Upper lobe of right lung (tissue), 1 donor: ENCODE results near the gene PELI2. TPM values are rescaled to one million over a fixed set of nuclear protein-coding genes. Genes with fewer than 3 reads are reported as not detected.

Experiments used
- ATAC-seq: fragments of 200-7000 bp; cut with Tn5 transposase; one replicate; pipeline ENCODE4 v1.9.1; 2020; ENCODE audit warnings: mild to moderate bottlenecking, moderate library complexity
- DNase-seq: peaks from one replicate; pipeline ENCODE4 v3.0.0-alpha.2; 2020
- H3K27ac ChIP-seq: fragments of 200-600 bp; one replicate; pipeline ENCODE4 v1.8.0; 2022
- H3K27me3 ChIP-seq: fragments of 200-600 bp; one replicate; pipeline ENCODE4 v1.8.0; 2022; ENCODE audit warnings: mild to moderate bottlenecking
- H3K36me3 ChIP-seq: fragments of 200-600 bp; one replicate; pipeline ENCODE4 v1.8.0; 2022
- H3K4me1 ChIP-seq: fragments of 200-600 bp; one replicate; pipeline ENCODE4 v1.8.0; 2022
- H3K4me3 ChIP-seq: fragments of 200-600 bp; one replicate; pipeline ENCODE4 v1.8.0; 2022; ENCODE audit warnings: mild to moderate bottlenecking
- H3K9me3 ChIP-seq: fragments of 200-600 bp; one replicate; pipeline ENCODE4 v1.8.0; 2022
- CTCF ChIP-seq: fragments of 200-600 bp; IDR thresholded peaks from one replicate; pipeline ENCODE4 v1.8.0; 2022; ENCODE audit warnings: antibody characterized with exemption
- intact Hi-C: fragments of 100-400 bp; cut with DNase I; formaldehyde crosslinking; loops from one replicate; pipeline ENCODE4 v1.11.0; 2022
- total RNA-seq: library from RNA; stranded (reverse); fragmentation: NEBNext Ultra II Directional; extraction: Animal tissue kit (Norgen Biotek cat#: 25700); gene quantifications from one replicate; pipeline ENCODE4 v1.2.1, GENCODE V29; 2021
- donor health status: DM: no; HTN: yes; CAD: no; lungs with severe emphysema.

PELI2 gene
- total RNA-seq, 1 donor from 2014 or later, result 25.7 TPM

GRCh38 chr14:56261046-56261445 is 142.8 kb downstream of the PELI2 start:
- Histone ChIP-seq H3K4me3 (no peak overlapping the region), H3K27ac (no peak overlapping the region), H3K4me1 (no peaks in the 10 kb centered on the region), H3K9me3 (peaks cover 9% of the 10 kb centered on the region), H3K36me3 (no peaks in the 10 kb centered on the region), H3K27me3 (no peaks in the 10 kb centered on the region)
- no peak for TF ChIP-seq CTCF
- DNase-seq (no peak), ATAC-seq (no peak)
- intact Hi-C loops, result no loop called here

- Histone ChIP-seq H3K27me3 (no peaks in the 10 kb centered on the region), H3K9me3 (peaks cover 9% of the 10 kb centered on the region), H3K4me3 (no peak overlapping the region), H3K4me1 (no peaks in the 10 kb centered on the region), H3K27ac (no peak overlapping the region), H3K36me3 (no peaks in the 10 kb centered on the region)
- TF ChIP-seq CTCF, result no peak
- intact Hi-C loops, result no loop called here
- DNase-seq, result no peak
- ATAC-seq, result no peak
Measured at GRCh38 chr14:56262530-56262929, 144.3 kb downstream of the PELI2 start.

GRCh38 chr14:56268039-56268438 is 149.8 kb downstream of the PELI2 start:
- H3K9me3 ChIP-seq, result no peaks in the 10 kb centered on the region
- DNase-seq, result no peak

GRCh38 chr14:56268673-56269072 is 150.5 kb downstream of the PELI2 start:
- TF ChIP-seq CTCF, result no peak
- Histone ChIP-seq H3K4me1 (no peaks in the 10 kb centered on the region), H3K9me3 (no peaks in the 10 kb centered on the region), H3K36me3 (no peaks in the 10 kb centered on the region), H3K4me3 (no peak overlapping the region), H3K27ac (no peak overlapping the region), H3K27me3 (no peaks in the 10 kb centered on the region)
- intact Hi-C loops, result no loop called here
- ATAC-seq (no peak), DNase-seq (no peak)

More at GRCh38 chr14:56268039-56268438, 149.8 kb downstream of the PELI2 start:
- ATAC-seq, result no peak
- Histone ChIP-seq H3K27me3 (no peaks in the 10 kb centered on the region), H3K36me3 (no peaks in the 10 kb centered on the region), H3K4me3 (no peak overlapping the region), H3K4me1 (no peaks in the 10 kb centered on the region), H3K27ac (no peak overlapping the region)
- intact Hi-C loops, result no loop called here
- TF ChIP-seq CTCF, result no peak

- Histone ChIP-seq H3K4me1 (no peaks in the 10 kb centered on the region), H3K36me3 (no peaks in the 10 kb centered on the region), H3K27me3 (no peaks in the 10 kb centered on the region), H3K4me3 (no peak overlapping the region), H3K27ac (no peak overlapping the region), H3K9me3 (no peaks in the 10 kb centered on the region)
- ATAC-seq (no peak), DNase-seq (no peak)
- TF ChIP-seq CTCF, result no peak
- intact Hi-C loops, result no loop called here
Measured at GRCh38 chr14:56270921-56271320, 152.7 kb downstream of the PELI2 start.

- no peak for TF ChIP-seq CTCF
- Histone ChIP-seq H3K4me3 (no peak overlapping the region), H3K27ac (no peak overlapping the region), H3K4me1 (no peaks in the 10 kb centered on the region), H3K36me3 (no peaks in the 10 kb centered on the region), H3K27me3 (no peaks in the 10 kb centered on the region), H3K9me3 (no peaks in the 10 kb centered on the region)
- DNase-seq (no peak), ATAC-seq (no peak)
- intact Hi-C loops, result no loop called here
Measured at GRCh38 chr14:56271970-56272369, 153.8 kb downstream of the PELI2 start.
